Caki2 (cell line): ENCODE results near the gene ERBB4. TPM values are rescaled to one million over a fixed set of nuclear protein-coding genes. Genes with fewer than 3 reads are reported as not detected.

Source experiments
- DNase-seq: peaks from one replicate; pipeline ENCODE4 v3.0.0-alpha.2; 2015; ENCODE audit warnings: low read depth
- in situ Hi-C: cut with HindIII; loops from 2 replicates; pipeline ENCODE4 v1.10.0; 2016; ENCODE audit warnings: low sequenced_read_pairs, low pct_unique_long_range_greater_than_20kb, mixed read lengths
- total RNA-seq: library from RNA; depleted of rRNA; stranded (reverse); fragments of >200 nt; shearing (Covaris generic); gene quantifications from 2 replicates; pipeline ENCODE4 v1.2.3, GENCODE V29; 2014; ENCODE audit warnings: low replicate concordance; rRNA removed

ERBB4 gene
- 0.10 TPM in 1 of 2 replicates, not detected in the other for total RNA-seq

- in situ Hi-C loops: no loop called here
- no peak for DNase-seq
Measured at GRCh38 chr2:212538305-212539071, at the start of gene ERBB4. Gene ERBB4 (minus strand): TSS chr2:212538802. CDS start chr2:212538530, 272 bp downstream.

- DNase-seq: no peak
- in situ Hi-C loops: no loop called here
Measured at GRCh38 chr2:212580117-212580516, 41.5 kb upstream of the ERBB4 start.

GRCh38 chr2:212556296-212556695, 17.7 kb upstream of the ERBB4 start:
- in situ Hi-C loops: no loop called here

GRCh38 chr2:212554233-212554632, 15.6 kb upstream of the ERBB4 start:
- in situ Hi-C loops: no loop called here
- DNase-seq: no peak

More at GRCh38 chr2:212556296-212556695, 17.7 kb upstream of the ERBB4 start:
- no peak for DNase-seq

- no peak for DNase-seq
- in situ Hi-C loops: no loop called here
Measured at GRCh38 chr2:212549941-212550340, 11.3 kb upstream of the ERBB4 start.

GRCh38 chr2:212549463-212549862, 10.9 kb upstream of the ERBB4 start:
- DNase-seq: no peak
- in situ Hi-C loops: no loop called here

- in situ Hi-C loops: no loop called here
- DNase-seq: peak; percentile 27
Measured at GRCh38 chr2:212548455-212548819, 9.8 kb upstream of the ERBB4 start.

GRCh38 chr2:212547716-212548454, 9.3 kb upstream of the ERBB4 start:
- in situ Hi-C loops: no loop called here
- DNase-seq: no peak

GRCh38 chr2:212546669-212547068, 8.1 kb upstream of the ERBB4 start:
- in situ Hi-C loops: no loop called here

GRCh38 chr2:212540341-212540740, 1.7 kb upstream of the ERBB4 start:
- in situ Hi-C loops: no loop called here
- DNase-seq: no peak

More at GRCh38 chr2:212546669-212547068, 8.1 kb upstream of the ERBB4 start:
- no peak for DNase-seq

GRCh38 chr2:212539072-212539880, 674 bp upstream of the ERBB4 start:
- in situ Hi-C loops: no loop called here
- DNase-seq: peak; percentile 33

GRCh38 chr2:212537726-212538304, 787 bp downstream of the ERBB4 start:
- in situ Hi-C loops: no loop called here
- DNase-seq: no peak

- peak; percentile 14 for DNase-seq
- in situ Hi-C loops: no loop called here
Measured at GRCh38 chr2:212536817-212537725, 1.5 kb downstream of the ERBB4 start.

- no peak for DNase-seq
- in situ Hi-C loops: no loop called here
Measured at GRCh38 chr2:212535996-212536816, 2.4 kb downstream of the ERBB4 start.

GRCh38 chr2:212534336-212534735, 4.3 kb downstream of the ERBB4 start:
- no peak for DNase-seq
- in situ Hi-C loops: no loop called here

- DNase-seq: no peak
- in situ Hi-C loops: no loop called here
Measured at GRCh38 chr2:212532585-212532984, 6.0 kb downstream of the ERBB4 start.

- no peak for DNase-seq
- in situ Hi-C loops: no loop called here
Measured at GRCh38 chr2:212532087-212532486, 6.5 kb downstream of the ERBB4 start.
